ENCODE measurements around the gene YARS1. TPM values are rescaled to one million over a fixed set of nuclear protein-coding genes. Genes with fewer than 3 reads are reported as not detected.

Gene YARS1
- total RNA-seq, 4 donors from 2014 or later = 37.8 to 59.4 (median 55.9) TPM

DNA sequence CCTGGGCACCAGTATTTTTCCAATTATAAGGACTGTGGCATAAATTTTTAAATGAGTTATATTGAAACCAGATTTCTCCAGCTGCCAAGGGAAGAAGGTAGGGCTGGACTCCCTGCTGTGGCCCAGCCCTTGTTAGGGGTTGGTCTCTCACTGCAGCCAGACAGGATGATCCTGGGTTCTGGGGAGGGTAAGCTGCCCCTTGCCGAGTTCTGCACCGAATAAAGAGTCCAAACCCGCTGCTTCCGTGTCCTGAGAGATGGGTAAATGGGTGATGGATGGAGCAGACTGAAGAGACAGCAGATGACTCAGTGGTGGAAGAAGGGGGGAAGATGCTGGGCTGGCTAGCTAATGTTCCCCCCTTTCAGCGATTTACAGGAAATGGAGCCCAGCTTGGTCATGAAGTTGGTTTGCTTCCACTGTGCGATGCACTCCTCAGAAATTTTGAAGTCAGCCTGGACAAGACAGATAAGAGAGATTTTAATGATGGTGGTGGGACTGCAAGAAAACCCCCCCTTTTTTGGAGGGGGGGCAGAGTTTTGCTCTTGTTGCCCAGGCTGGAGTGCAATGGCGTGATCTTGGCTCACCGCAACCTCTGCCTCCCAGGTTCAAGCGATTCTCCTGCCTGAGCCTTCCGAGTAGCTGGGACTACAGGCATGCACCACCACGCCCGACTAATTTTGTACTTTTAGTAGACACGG lies 41.4 kb downstream of the YARS1 start:
- TF ChIP-seq CTCF (IDR thresholded peaks at IDR 0.05 in 4 of 5, conservative IDR thresholded peaks at IDR 0.05 in 1 of 5) = no peak
- TF ChIP-seq POLR2A (IDR thresholded peaks at IDR 0.05) = no peak

GRCh38 chr1:32774950-32775634 lies 42.1 kb downstream of the YARS1 start:
- H3K4me3 ChIP-seq = no peak overlapping the region
- H3K27me3 ChIP-seq = no peaks in the 10 kb centered on the region
- peaks cover 0 to 5% of the 10 kb centered on the region in 2 donors for H3K4me1 ChIP-seq
- no peak for ATAC-seq
- H3K36me3 ChIP-seq = peaks cover 0 to 67% of the 10 kb centered on the region in 2 donors
- DNase-seq = no peak
- H3K27ac ChIP-seq = no peak overlapping the region
- intact Hi-C loops (cut with DNase I; ENCODE audit: low total_unique reads) = no loop called here
- in situ Hi-C loops (cut with MboI; ENCODE audit: low sequenced_read_pairs in 4 of 4) = loop anchor here (5.0 to 10.0 kb wide), 4 partner anchors 60 to 250 kb away; no protein-coding TSS in a partner anchor
- TF ChIP-seq POLR2A (IDR thresholded peaks at IDR 0.05) = no peak
- TF ChIP-seq CTCF (IDR thresholded peaks at IDR 0.05 in 4 of 5, conservative IDR thresholded peaks at IDR 0.05 in 1 of 5) = no peak
- H3K9me3 ChIP-seq = no peaks in the 10 kb centered on the region

More for the DNA sequence above, 41.4 kb downstream of the YARS1 start:
- in situ Hi-C loops (cut with MboI; ENCODE audit: low sequenced_read_pairs in 4 of 4) (loop anchor here (5.0 to 10.0 kb wide), 4 partner anchors 61 to 251 kb away; no protein-coding TSS in a partner anchor), intact Hi-C loops (cut with DNase I; ENCODE audit: low total_unique reads) (no loop called here)
- no peak overlapping the region for H3K4me3 ChIP-seq
- no peak overlapping the region for H3K27ac ChIP-seq
- DNase-seq (no peak), ATAC-seq (no peak)
- peaks cover 0 to 74% of the 10 kb centered on the region in 2 donors for H3K36me3 ChIP-seq
- peaks cover 0 to 5% of the 10 kb centered on the region in 2 donors for H3K4me1 ChIP-seq
- H3K27me3 ChIP-seq = no peaks in the 10 kb centered on the region
- H3K9me3 ChIP-seq = no peaks in the 10 kb centered on the region

DNA sequence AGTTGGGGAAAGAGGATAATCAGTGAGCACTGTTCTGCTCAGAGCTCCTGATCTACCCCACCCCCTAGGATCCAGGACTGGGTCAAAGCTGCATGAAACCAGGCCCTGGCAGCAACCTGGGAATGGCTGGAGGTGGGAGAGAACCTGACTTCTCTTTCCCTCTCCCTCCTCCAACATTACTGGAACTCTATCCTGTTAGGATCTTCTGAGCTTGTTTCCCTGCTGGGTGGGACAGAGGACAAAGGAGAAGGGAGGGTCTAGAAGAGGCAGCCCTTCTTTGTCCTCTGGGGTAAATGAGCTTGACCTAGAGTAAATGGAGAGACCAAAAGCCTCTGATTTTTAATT lies 42.7 kb downstream of the YARS1 start:
- Histone ChIP-seq H3K9me3 (no peaks in the 10 kb centered on the region), H3K36me3 (peaks cover 0 to 60% of the 10 kb centered on the region in 2 donors), H3K27ac (no peak overlapping the region), H3K4me3 (no peak overlapping the region), H3K27me3 (no peaks in the 10 kb centered on the region), H3K4me1 (peaks cover 0 to 5% of the 10 kb centered on the region in 2 donors)
- in situ Hi-C loops (cut with MboI; ENCODE audit: low sequenced_read_pairs in 4 of 4) = loop anchor here in 2 of 4 donors (10.0 kb wide), 2 partner anchors 60 to 250 kb away; no protein-coding TSS in a partner anchor
- TF ChIP-seq POLR2A (IDR thresholded peaks at IDR 0.05) (no peak), CTCF (IDR thresholded peaks at IDR 0.05 in 4 of 5, conservative IDR thresholded peaks at IDR 0.05 in 1 of 5) (no peak)
- ATAC-seq (no peak), DNase-seq (no peak)
- intact Hi-C loops (cut with DNase I; ENCODE audit: low total_unique reads) = no loop called here

DNA sequence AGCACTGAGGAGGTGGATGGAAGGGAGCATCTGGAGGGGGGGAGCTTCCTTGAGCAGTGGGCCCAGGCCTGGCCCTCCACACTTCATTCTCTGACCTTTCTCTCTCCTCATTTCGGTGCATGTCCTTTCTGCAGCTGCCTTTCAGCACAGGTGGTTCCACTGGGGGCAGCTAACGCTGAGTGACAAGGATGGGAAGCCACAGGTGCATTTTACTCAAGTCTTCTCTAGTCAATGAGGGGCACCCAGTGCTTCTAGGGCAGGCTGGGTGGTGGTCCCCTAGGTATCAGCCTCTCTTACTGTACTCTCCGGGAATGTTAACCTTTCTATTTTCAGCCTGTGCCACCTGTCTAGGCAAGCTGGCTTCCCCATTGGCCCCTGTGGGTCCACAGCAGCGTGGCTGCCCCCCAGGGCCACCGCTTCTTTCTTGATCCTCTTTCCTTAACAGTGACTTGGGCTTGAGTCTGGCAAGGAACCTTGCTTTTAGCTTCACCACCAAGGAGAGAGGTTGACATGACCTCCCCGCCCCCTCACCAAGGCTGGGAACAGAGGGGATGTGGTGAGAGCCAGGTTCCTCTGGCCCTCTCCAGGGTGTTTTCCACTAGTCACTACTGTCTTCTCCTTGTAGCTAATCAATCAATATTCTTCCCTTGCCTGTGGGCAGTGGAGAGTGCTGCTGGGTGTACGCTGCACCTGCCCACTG lies 43.2 kb downstream of the YARS1 start:
- H3K27ac ChIP-seq = no peak overlapping the region
- peaks cover 0 to 55% of the 10 kb centered on the region in 2 donors for H3K36me3 ChIP-seq
- TF ChIP-seq CTCF (IDR thresholded peaks at IDR 0.05 in 4 of 5, conservative IDR thresholded peaks at IDR 0.05 in 1 of 5) (no peak), POLR2A (IDR thresholded peaks at IDR 0.05) (no peak)
- intact Hi-C loops (cut with DNase I; ENCODE audit: low total_unique reads) = loop anchor here (1.0 to 2.0 kb wide), 3 partner anchors 62 to 373 kb away; no protein-coding TSS in a partner anchor
- H3K27me3 ChIP-seq = no peaks in the 10 kb centered on the region
- no peaks in the 10 kb centered on the region for H3K9me3 ChIP-seq
- in situ Hi-C loops (cut with MboI; ENCODE audit: low sequenced_read_pairs in 4 of 4) = loop anchor here in 2 of 4 donors (10.0 kb wide), 2 partner anchors 59 to 249 kb away; no protein-coding TSS in a partner anchor
- H3K4me3 ChIP-seq = no peak overlapping the region
- ATAC-seq = peak in 1 of 2 donors; percentile 8
- no peak for DNase-seq
- peaks cover 0 to 5% of the 10 kb centered on the region in 2 donors for H3K4me1 ChIP-seq
